ENCODE results near the gene ARX.

GRCh38 chrX:24954732-24955131 lies 61.0 kb downstream of the ARX start:
- TF ChIP-seq CTCF (IDR thresholded peaks at IDR 0.05 in 2 of 3, conservative IDR thresholded peaks at IDR 0.05 in 1 of 3; ENCODE audit: insufficient read depth in 2 of 3, low read depth in 1 of 3, low read length in 3 of 3) = no peak
- TF ChIP-seq ZNF146 (CRISPR knock-in tag; IDR thresholded peaks at IDR 0.05; ENCODE audit: unreplicated experiment) = no peak
- no peak for TF ChIP-seq NRF1 (conservative IDR thresholded peaks at IDR 0.05 in 1 of 2, IDR thresholded peaks at IDR 0.05 in 1 of 2)
- TF ChIP-seq SMC3 (conservative IDR thresholded peaks at IDR 0.05; ENCODE audit: insufficient read depth, low read depth, low read length) = no peak
- TF ChIP-seq SIN3B (IDR thresholded peaks at IDR 0.05; ENCODE audit: low read depth) = no peak
- TF ChIP-seq EZH2 (IDR thresholded peaks at IDR 0.05; ENCODE audit: borderline replicate concordance, low read depth, low read length) = no peak
- no peak for TF ChIP-seq FOXJ3 (CRISPR knock-in tag; IDR thresholded peaks at IDR 0.05)
- no peak for TF ChIP-seq SMAD1 (IDR thresholded peaks at IDR 0.05; ENCODE audit: low read depth, low read length, partially characterized antibody)
- no peak for TF ChIP-seq MAFK (IDR thresholded peaks at IDR 0.05; ENCODE audit: low read length)
